Fibroblast of lung (primary cell): Measurements from ENCODE around the gene EFCAB8. TPM values are rescaled to one million over a fixed set of nuclear protein-coding genes. Genes with fewer than 3 reads are reported as not detected.

Source experiments
- DNase-seq, 2 donors: peaks; one replicate each; pipeline versions ENCODE4 v3.0.0 to v3.0.0-alpha.2; 2010; ENCODE audit warnings: low read depth in 2 of 2
- H2AFZ ChIP-seq: 2 replicates; pipeline ENCODE4 v1.5.1; 2012; ENCODE audit warnings: low read length, control low read depth, inconsistent platforms
- H3K27ac ChIP-seq: 2 replicates; pipeline ENCODE4 v1.5.1; 2011; ENCODE audit warnings: low read length, control low read depth; ENCODE audit not compliant: insufficient read depth
- H3K27me3 ChIP-seq: 2 replicates; pipeline ENCODE4 v1.5.1; 2011; ENCODE audit warnings: mild to moderate bottlenecking, low read length; ENCODE audit not compliant: control insufficient read depth, insufficient read depth
- H3K36me3 ChIP-seq: 2 replicates; pipeline ENCODE4 v1.5.1; 2011; ENCODE audit warnings: low read length; ENCODE audit not compliant: control insufficient read depth, insufficient read depth
- H3K4me1 ChIP-seq: 2 replicates; pipeline ENCODE4 v1.5.1; 2011; ENCODE audit warnings: low read length; ENCODE audit not compliant: control insufficient read depth, insufficient read depth; ENCODE audit errors: extremely low read depth
- H3K4me2 ChIP-seq: 2 replicates; pipeline ENCODE4 v1.5.1; 2011; ENCODE audit warnings: low read length, control low read depth; ENCODE audit not compliant: insufficient read depth; ENCODE audit errors: extremely low read depth
- H3K4me3 ChIP-seq, 4 experiments: fragments of 200-600 bp in 1 of 4; sonication (generic) in 1 of 4; replicated peaks in 1 of 4; 2 replicates each; pipeline ENCODE4 v1.5.1; 2011 to 2016; ENCODE audit warnings: low read length in 4 of 4, low read depth in 3 of 4, mild to moderate bottlenecking in 3 of 4, control low read depth in 2 of 4, inconsistent platforms in 1 of 4, mixed read lengths in 1 of 4; ENCODE audit not compliant: insufficient read depth in 1 of 4; ENCODE audit errors: control extremely low read depth in 1 of 4
- H3K79me2 ChIP-seq: 2 replicates; pipeline ENCODE4 v1.5.1; 2012; ENCODE audit warnings: mild to moderate bottlenecking, low read length, inconsistent platforms; ENCODE audit not compliant: control insufficient read depth, insufficient read depth
- H3K9ac ChIP-seq: 2 replicates; pipeline ENCODE4 v1.5.1; 2011; ENCODE audit warnings: mild to moderate bottlenecking, low read length, control low read depth; ENCODE audit not compliant: insufficient read depth
- H3K9me3 ChIP-seq: 2 replicates; pipeline ENCODE4 v1.5.1; 2012; ENCODE audit warnings: low read depth, low read length; ENCODE audit not compliant: control insufficient read depth, insufficient read depth
- H4K20me1 ChIP-seq: 2 replicates; pipeline ENCODE4 v1.5.1; 2011; ENCODE audit warnings: low read length; ENCODE audit not compliant: control insufficient read depth, insufficient read depth; ENCODE audit errors: extremely low read depth
- EZH2 ChIP-seq: IDR thresholded peaks from 2 replicates; pipeline ENCODE4 v1.5.1; 2012; ENCODE audit warnings: low read length, control low read depth, mild to moderate bottlenecking; ENCODE audit errors: missing control alignments
- polyA plus RNA-seq, 2 donors: library from polyadenylated mRNA; depleted of rRNA in 1 of 2; stranded (reverse) in 1 of 2; unstranded in 1 of 2; fragments of >200 nt; gene quantifications; 2 replicates each; pipeline ENCODE4 v1.2.1, GENCODE V29; 2011 to 2012; ENCODE audit warnings: missing spikeins in 1 of 2
- total RNA-seq: library from RNA; depleted of rRNA; stranded (reverse); fragments of >200 nt; gene quantifications from 2 replicates; pipeline ENCODE4 v1.2.1, GENCODE V29; 2014
- TF ChIP-seq, protein P1 (sequence below), 2 donors: IDR thresholded peaks in 1 of 2; conservative IDR thresholded peaks in 1 of 2; 1 replicate in 1 of 2; 2 replicates in 1 of 2; pipeline ENCODE4 v1.5.1; 2011 to 2012; ENCODE audit warnings: low read length in 2 of 2, control low read depth in 1 of 2, inconsistent platforms in 1 of 2, low read depth in 1 of 2, mild to moderate bottlenecking in 1 of 2

Gene EFCAB8
- total and polyA plus RNA-seq, 2 donors (not counting 1 experiment from before 2014, with no cell fraction given) = under 0.01 TPM; not detected in 1

DNA sequence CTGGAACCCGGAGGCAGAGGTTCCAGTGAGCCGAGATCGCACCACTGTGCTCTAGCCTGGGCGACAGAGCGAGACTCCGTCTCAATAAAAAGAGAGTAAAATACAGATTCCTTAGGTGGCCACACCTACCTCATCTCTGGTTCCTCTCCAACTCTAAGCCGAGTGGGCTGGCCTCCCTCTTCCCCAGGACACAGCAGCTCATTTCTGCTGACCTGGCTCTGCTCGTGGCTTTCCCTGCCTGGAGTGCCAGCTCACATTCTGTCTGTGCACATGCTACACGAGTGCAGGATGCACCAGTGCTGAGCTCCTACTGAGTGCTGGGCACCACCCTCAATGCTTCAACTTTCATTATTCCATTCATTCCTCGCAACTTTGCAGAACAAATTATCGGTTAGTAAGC, 28.8 kb downstream of the EFCAB8 start:
- Histone ChIP-seq H3K9ac (no peak overlapping the region), H3K79me2 (no peaks in the 10 kb centered on the region), H2AFZ (no peak overlapping the region), H3K36me3 (no peaks in the 10 kb centered on the region), H3K27me3 (no peaks in the 10 kb centered on the region), H4K20me1 (no peaks in the 10 kb centered on the region), H3K4me2 (no peak overlapping the region), H3K4me1 (no peaks in the 10 kb centered on the region), H3K9me3 (no peaks in the 10 kb centered on the region), H3K4me3 (no peak overlapping the region), H3K27ac (no peak overlapping the region)
- TF ChIP-seq, protein P1, sequence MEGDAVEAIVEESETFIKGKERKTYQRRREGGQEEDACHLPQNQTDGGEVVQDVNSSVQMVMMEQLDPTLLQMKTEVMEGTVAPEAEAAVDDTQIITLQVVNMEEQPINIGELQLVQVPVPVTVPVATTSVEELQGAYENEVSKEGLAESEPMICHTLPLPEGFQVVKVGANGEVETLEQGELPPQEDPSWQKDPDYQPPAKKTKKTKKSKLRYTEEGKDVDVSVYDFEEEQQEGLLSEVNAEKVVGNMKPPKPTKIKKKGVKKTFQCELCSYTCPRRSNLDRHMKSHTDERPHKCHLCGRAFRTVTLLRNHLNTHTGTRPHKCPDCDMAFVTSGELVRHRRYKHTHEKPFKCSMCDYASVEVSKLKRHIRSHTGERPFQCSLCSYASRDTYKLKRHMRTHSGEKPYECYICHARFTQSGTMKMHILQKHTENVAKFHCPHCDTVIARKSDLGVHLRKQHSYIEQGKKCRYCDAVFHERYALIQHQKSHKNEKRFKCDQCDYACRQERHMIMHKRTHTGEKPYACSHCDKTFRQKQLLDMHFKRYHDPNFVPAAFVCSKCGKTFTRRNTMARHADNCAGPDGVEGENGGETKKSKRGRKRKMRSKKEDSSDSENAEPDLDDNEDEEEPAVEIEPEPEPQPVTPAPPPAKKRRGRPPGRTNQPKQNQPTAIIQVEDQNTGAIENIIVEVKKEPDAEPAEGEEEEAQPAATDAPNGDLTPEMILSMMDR (conservative IDR thresholded peaks at IDR 0.05 in 1 of 2, IDR thresholded peaks at IDR 0.05 in 1 of 2; ENCODE audit: low read depth in 1 of 2, low read length in 2 of 2) = no peak
- no peak for TF ChIP-seq EZH2
- DNase-seq = no peak

DNA sequence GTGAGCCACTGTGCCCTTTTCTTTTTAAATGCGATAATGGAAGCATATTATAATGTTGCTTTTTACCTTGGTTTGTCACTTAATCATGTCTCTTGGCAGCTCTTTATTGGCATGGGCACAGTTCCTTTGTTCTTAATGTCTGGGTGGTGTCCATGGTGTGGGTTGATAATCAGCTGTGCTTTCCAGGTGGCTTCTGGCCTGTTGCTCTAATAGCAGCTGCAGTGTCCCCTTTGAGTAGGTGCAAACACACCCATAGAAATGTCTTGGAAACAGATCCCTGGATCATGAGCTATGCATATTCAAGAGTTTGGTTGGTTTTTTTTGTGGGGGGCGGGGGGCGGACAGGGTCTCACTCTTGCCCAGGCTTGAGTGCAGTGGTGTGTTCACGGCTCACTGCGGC, 29.9 kb downstream of the EFCAB8 start:
- Histone ChIP-seq H3K79me2 (no peaks in the 10 kb centered on the region), H3K4me1 (no peaks in the 10 kb centered on the region), H3K9ac (no peak overlapping the region), H3K27me3 (no peaks in the 10 kb centered on the region), H3K9me3 (no peaks in the 10 kb centered on the region), H3K27ac (no peak overlapping the region), H3K4me3 (no peak overlapping the region), H3K36me3 (no peaks in the 10 kb centered on the region), H2AFZ (no peak overlapping the region), H4K20me1 (no peaks in the 10 kb centered on the region), H3K4me2 (no peak overlapping the region)
- no peak for DNase-seq
- TF ChIP-seq EZH2 = no peak
- TF ChIP-seq, protein P1 (conservative IDR thresholded peaks at IDR 0.05 in 1 of 2, IDR thresholded peaks at IDR 0.05 in 1 of 2; ENCODE audit: low read depth in 1 of 2, low read length in 2 of 2) = no peak

DNA sequence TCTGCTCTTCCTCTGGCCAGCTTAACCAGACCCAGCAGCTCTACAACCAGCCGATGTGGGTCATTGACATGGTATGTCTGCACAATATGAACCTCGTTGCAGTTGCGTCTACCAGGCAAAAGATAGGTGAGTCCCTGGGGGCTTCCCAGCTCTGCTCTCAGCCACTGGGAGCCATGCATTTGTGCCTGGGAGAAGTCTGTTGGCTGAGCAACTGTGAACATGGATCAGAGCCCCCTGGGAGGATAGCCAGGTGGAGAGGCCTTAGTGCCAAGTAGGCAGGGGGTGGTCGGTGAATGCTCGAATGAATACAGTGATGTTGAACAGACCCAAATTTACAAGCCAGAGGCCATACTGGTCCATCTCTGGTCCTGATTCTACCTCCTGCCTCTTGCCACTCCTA, 30.6 kb downstream of the EFCAB8 start:
- Histone ChIP-seq H3K36me3 (no peaks in the 10 kb centered on the region), H3K9ac (no peak overlapping the region), H3K4me2 (no peak overlapping the region), H3K27me3 (no peaks in the 10 kb centered on the region), H3K4me1 (no peaks in the 10 kb centered on the region), H3K79me2 (no peaks in the 10 kb centered on the region), H2AFZ (no peak overlapping the region), H3K9me3 (no peaks in the 10 kb centered on the region), H3K27ac (no peak overlapping the region), H4K20me1 (no peaks in the 10 kb centered on the region), H3K4me3 (no peak overlapping the region)
- no peak for TF ChIP-seq EZH2
- TF ChIP-seq, protein P1 (conservative IDR thresholded peaks at IDR 0.05 in 1 of 2, IDR thresholded peaks at IDR 0.05 in 1 of 2; ENCODE audit: low read depth in 1 of 2, low read length in 2 of 2) = no peak
- no peak for DNase-seq
